NT2/D1 (cell line): ENCODE measurements around the gene UACA.
A peak's percentile ranks its signal among the peaks of the same experiment; 100 is the strongest.

ENCODE experiments used
- DNase-seq: peaks from one replicate; pipeline ENCODE4 v3.0.0-alpha.2; 2011; ENCODE audit warnings: low read depth, low spot score
- H3K27me3 ChIP-seq: 2 replicates; pipeline ENCODE4 v1.6.0; 2011; ENCODE audit warnings: mild to moderate bottlenecking; ENCODE audit not compliant: insufficient read length, insufficient read depth
- H3K36me3 ChIP-seq: 2 replicates; pipeline ENCODE4 v1.6.1; 2011; ENCODE audit warnings: mild to moderate bottlenecking, low read length, mixed read lengths; ENCODE audit not compliant: insufficient read depth, insufficient read length
- H3K4me1 ChIP-seq: 2 replicates; pipeline ENCODE4 v1.5.1; 2011; ENCODE audit not compliant: insufficient read depth, insufficient read length
- H3K4me3 ChIP-seq: 2 replicates; pipeline ENCODE4 v1.5.1; 2011; ENCODE audit warnings: low read depth; ENCODE audit not compliant: insufficient read length
- H3K9ac ChIP-seq: 2 replicates; pipeline ENCODE4 v1.6.0; 2011; ENCODE audit warnings: low read depth; ENCODE audit not compliant: insufficient read length
- H3K9me3 ChIP-seq: 2 replicates; pipeline ENCODE4 v1.5.1; 2011; ENCODE audit warnings: mild to moderate bottlenecking, low read length; ENCODE audit not compliant: insufficient read depth
- SUZ12 ChIP-seq: IDR thresholded peaks from 2 replicates; pipeline ENCODE4 v1.6.1; 2011; ENCODE audit not compliant: insufficient read length, insufficient read depth; ENCODE audit errors: extremely low read depth
- YY1 ChIP-seq: IDR thresholded peaks from 2 replicates; pipeline ENCODE4 v1.6.1; 2011; ENCODE audit not compliant: insufficient read length, insufficient read depth
- ZNF274 ChIP-seq: IDR thresholded peaks from 2 replicates; pipeline ENCODE4 v1.6.1; 2011; ENCODE audit warnings: mild to moderate bottlenecking, low read depth, low read length

UACA gene

GRCh38 chr15:70710714-70711113 lies 52.6 kb downstream of the UACA start:
- no peak overlapping the region for H3K9ac ChIP-seq
- H3K4me1 ChIP-seq = peaks cover 4% of the 10 kb centered on the region
- TF ChIP-seq ZNF274 (no peak), YY1 (no peak), SUZ12 (no peak)
- H3K27me3 ChIP-seq = no peaks in the 10 kb centered on the region
- DNase-seq = peak; percentile 23
- no peaks in the 10 kb centered on the region for H3K9me3 ChIP-seq
- no peaks in the 10 kb centered on the region for H3K36me3 ChIP-seq
- H3K4me3 ChIP-seq = no peak overlapping the region

- DNase-seq = no peak
- H3K36me3 ChIP-seq = no peaks in the 10 kb centered on the region
- H3K4me3 ChIP-seq = no peak overlapping the region
- H3K4me1 ChIP-seq = peaks cover 4% of the 10 kb centered on the region
- H3K27me3 ChIP-seq = no peaks in the 10 kb centered on the region
- no peak overlapping the region for H3K9ac ChIP-seq
- H3K9me3 ChIP-seq = no peaks in the 10 kb centered on the region
- TF ChIP-seq ZNF274 = no peak
- TF ChIP-seq YY1 = no peak
- TF ChIP-seq SUZ12 = no peak
Observed at GRCh38 chr15:70708839-70709238, 54.5 kb downstream of the UACA start.

- peaks cover 4% of the 10 kb centered on the region for H3K4me1 ChIP-seq
- TF ChIP-seq YY1 (no peak), SUZ12 (no peak), ZNF274 (no peak)
- no peak overlapping the region for H3K4me3 ChIP-seq
- no peaks in the 10 kb centered on the region for H3K9me3 ChIP-seq
- no peaks in the 10 kb centered on the region for H3K36me3 ChIP-seq
- no peak for DNase-seq
- no peaks in the 10 kb centered on the region for H3K27me3 ChIP-seq
- no peak overlapping the region for H3K9ac ChIP-seq
Observed at GRCh38 chr15:70707686-70708300, 55.6 kb downstream of the UACA start.

GRCh38 chr15:70704731-70705130 lies 58.6 kb downstream of the UACA start:
- no peaks in the 10 kb centered on the region for H3K4me1 ChIP-seq
- H3K4me3 ChIP-seq = no peak overlapping the region
- H3K27me3 ChIP-seq = no peaks in the 10 kb centered on the region
- H3K9me3 ChIP-seq = no peaks in the 10 kb centered on the region
- TF ChIP-seq YY1 = no peak
- no peaks in the 10 kb centered on the region for H3K36me3 ChIP-seq
- DNase-seq = no peak
- H3K9ac ChIP-seq = no peak overlapping the region

- H3K27me3 ChIP-seq = no peaks in the 10 kb centered on the region
- H3K9ac ChIP-seq = no peak overlapping the region
- H3K36me3 ChIP-seq = no peaks in the 10 kb centered on the region
- H3K9me3 ChIP-seq = no peaks in the 10 kb centered on the region
- TF ChIP-seq YY1 = no peak
- no peak for TF ChIP-seq ZNF274
- TF ChIP-seq SUZ12 = no peak
- no peak for DNase-seq
- no peaks in the 10 kb centered on the region for H3K4me1 ChIP-seq
- H3K4me3 ChIP-seq = no peak overlapping the region
Observed at GRCh38 chr15:70704166-70704565, 59.2 kb downstream of the UACA start.

- no peak for DNase-seq
- TF ChIP-seq SUZ12 = no peak
- no peak for TF ChIP-seq YY1
- TF ChIP-seq ZNF274 = no peak
- no peaks in the 10 kb centered on the region for H3K4me1 ChIP-seq
Observed at GRCh38 chr15:70703096-70703878, 60.1 kb downstream of the UACA start.

GRCh38 chr15:70702584-70702983 lies 60.8 kb downstream of the UACA start:
- no peak overlapping the region for H3K4me3 ChIP-seq
- no peaks in the 10 kb centered on the region for H3K9me3 ChIP-seq
- no peaks in the 10 kb centered on the region for H3K27me3 ChIP-seq
- no peak for DNase-seq
- no peak for TF ChIP-seq SUZ12
- TF ChIP-seq ZNF274 = no peak
- no peak for TF ChIP-seq YY1
- no peaks in the 10 kb centered on the region for H3K4me1 ChIP-seq
- H3K36me3 ChIP-seq = no peaks in the 10 kb centered on the region
- H3K9ac ChIP-seq = no peak overlapping the region

More at GRCh38 chr15:70703096-70703878, 60.1 kb downstream of the UACA start:
- Histone ChIP-seq H3K27me3 (no peaks in the 10 kb centered on the region), H3K9me3 (no peaks in the 10 kb centered on the region), H3K4me3 (no peak overlapping the region), H3K9ac (no peak overlapping the region), H3K36me3 (no peaks in the 10 kb centered on the region)
